ENCODE measurements around the gene PLET1. TPM values are rescaled to one million over a fixed set of nuclear protein-coding genes. Genes with fewer than 3 reads are reported as not detected.

The PLET1 gene
- total RNA-seq, 4 donors from 2014 or later = not detected

GRCh38 chr11:112265659-112266409 lies 5.2 kb upstream of the PLET1 start:
- no peaks in the 10 kb centered on the region for H3K27me3 ChIP-seq
- TF ChIP-seq CTCF (IDR thresholded peaks at IDR 0.05) = no peak
- TF ChIP-seq POLR2A (IDR thresholded peaks at IDR 0.05) = no peak
- no peak for DNase-seq
- intact Hi-C loops (cut with DNase I) = no loop called here
- H3K36me3 ChIP-seq = no peaks in the 10 kb centered on the region
- no peak overlapping the region for H3K4me3 ChIP-seq
- no peaks in the 10 kb centered on the region for H3K4me1 ChIP-seq
- peak overlapping the region in 2 of 4 donors; percentile 7 to 32 for H3K27ac ChIP-seq
- no peaks in the 10 kb centered on the region for H3K9me3 ChIP-seq
- WGBS, 2 donors = 49 to 68% methylated on average over 10 to 11 of the region's 11 CpGs

DNA sequence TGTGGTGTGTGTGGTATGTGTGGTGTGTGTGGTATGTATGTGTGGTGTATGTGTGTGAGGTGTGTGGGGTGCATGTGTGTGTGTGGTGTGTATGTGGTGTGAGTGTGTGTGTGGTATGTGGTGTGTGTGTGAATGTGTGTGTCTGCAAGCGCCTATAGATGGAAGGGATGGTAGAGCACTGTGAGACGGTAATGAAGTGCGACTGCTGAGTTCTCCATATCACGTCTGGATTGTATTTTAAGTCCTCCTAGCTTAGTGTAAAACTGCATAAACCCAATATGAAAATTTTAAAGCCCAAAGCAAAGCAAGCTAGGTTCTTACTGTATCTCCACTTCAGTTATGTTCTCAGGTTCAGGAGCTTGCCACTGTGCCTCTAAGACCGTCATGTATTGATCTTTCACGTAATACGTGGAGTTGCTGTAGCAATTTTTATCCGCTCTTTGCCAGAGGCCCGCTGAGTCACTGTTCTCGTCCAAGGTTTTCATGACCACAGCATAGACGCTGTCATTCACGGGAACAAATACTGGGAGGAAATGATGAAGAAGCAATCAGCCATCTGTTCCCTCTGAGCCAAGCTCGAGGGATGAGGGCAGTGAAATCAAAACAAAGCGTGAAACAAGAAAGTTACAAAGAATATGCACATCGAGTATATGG lies 5.5 kb downstream of the PLET1 start:
- H3K9me3 ChIP-seq = no peaks in the 10 kb centered on the region
- DNase-seq = no peak
- no peaks in the 10 kb centered on the region for H3K27me3 ChIP-seq
- H3K4me3 ChIP-seq = no peak overlapping the region
- WGBS, 2 donors = 67 to 69% methylated on average over 14 to 15 of the region's 15 CpGs
- H3K27ac ChIP-seq = no peak overlapping the region
- no peaks in the 10 kb centered on the region for H3K4me1 ChIP-seq
- no peaks in the 10 kb centered on the region for H3K36me3 ChIP-seq
- intact Hi-C loops (cut with DNase I) = no loop called here
- no peak for TF ChIP-seq POLR2A (IDR thresholded peaks at IDR 0.05)
- TF ChIP-seq CTCF (IDR thresholded peaks at IDR 0.05) = no peak

GRCh38 chr11:112253605-112254242 lies 6.9 kb downstream of the PLET1 start:
- WGBS, 2 donors = 97 to 100% methylated on average over 2 to 3 of the region's 3 CpGs
- Histone ChIP-seq H3K36me3 (no peaks in the 10 kb centered on the region), H3K27ac (no peak overlapping the region), H3K4me1 (peaks cover 0 to 3% (median 0%) of the 10 kb centered on the region in 3 donors), H3K9me3 (no peaks in the 10 kb centered on the region), H3K4me3 (no peak overlapping the region), H3K27me3 (no peaks in the 10 kb centered on the region)
- intact Hi-C loops (cut with DNase I) = no loop called here
- DNase-seq = no peak
- TF ChIP-seq CTCF (IDR thresholded peaks at IDR 0.05) (no peak), POLR2A (IDR thresholded peaks at IDR 0.05) (no peak)

GRCh38 chr11:112249871-112250610 lies 10.6 kb downstream of the PLET1 start:
- H3K4me3 ChIP-seq = no peak overlapping the region
- no peaks in the 10 kb centered on the region for H3K36me3 ChIP-seq
- WGBS, 2 donors = 56 to 68% methylated on average over 8 of the region's 8 CpGs
- H3K27me3 ChIP-seq = no peaks in the 10 kb centered on the region
- no peaks in the 10 kb centered on the region for H3K9me3 ChIP-seq
- H3K4me1 ChIP-seq = peaks cover 0 to 3% (median 0%) of the 10 kb centered on the region in 3 donors
- no peak overlapping the region for H3K27ac ChIP-seq
- TF ChIP-seq POLR2A (IDR thresholded peaks at IDR 0.05) = no peak
- no peak for TF ChIP-seq CTCF (IDR thresholded peaks at IDR 0.05)
- no peak for DNase-seq
- intact Hi-C loops (cut with DNase I) = no loop called here
